Natural killer cell (primary cell): ENCODE results near the gene AGBL4. TPM values are rescaled to one million over a fixed set of nuclear protein-coding genes. Genes with fewer than 3 reads are reported as not detected.
A peak's percentile ranks its signal among the peaks of the same experiment; 100 is the strongest.
"Not testable (repeated sequence)": the region's sequence is repeated elsewhere in the genome, so short reads cannot be mapped to it uniquely, and the experiment has no call there.

Experiments
- ATAC-seq, 3 donors: fragments of 150-1000 bp in 2 of 3; fragments of 200-7000 bp in 1 of 3; cut with Tn5 transposase; 1 replicate in 1 of 3; 2 replicates in 2 of 3; pipeline ENCODE4 v1.10.0; 2021; ENCODE audit warnings: mild to moderate bottlenecking in 2 of 3, moderate library complexity in 2 of 3
- DNase-seq, 2 donors: peaks; one replicate each; pipeline versions ENCODE4 v3.0.0 to v3.0.0-alpha.2; 2013 to 2021; ENCODE audit warnings: mixed read lengths in 1 of 2
- H3K27ac ChIP-seq: one replicate; pipeline ENCODE4 v1.5.1; 2013; ENCODE audit warnings: mild to moderate bottlenecking, low read length
- H3K27me3 ChIP-seq: one replicate; pipeline ENCODE4 v1.6.1; 2013; ENCODE audit warnings: low read length; ENCODE audit not compliant: control insufficient read depth, insufficient read depth
- H3K36me3 ChIP-seq: one replicate; pipeline ENCODE4 v1.6.1; 2013; ENCODE audit warnings: low read length; ENCODE audit not compliant: control insufficient read depth, insufficient read depth
- H3K4me1 ChIP-seq: one replicate; pipeline ENCODE4 v1.6.1; 2013; ENCODE audit warnings: low read length; ENCODE audit not compliant: control insufficient read depth, insufficient read depth
- H3K4me3 ChIP-seq: one replicate; pipeline ENCODE4 v1.5.1; 2013; ENCODE audit warnings: low read length
- H3K9me3 ChIP-seq: one replicate; pipeline ENCODE4 v1.6.1; 2013; ENCODE audit warnings: low read length; ENCODE audit not compliant: control insufficient read depth, insufficient read depth
- H3K27ac Mint-ChIP-seq, 2 donors: one replicate each; pipeline ENCODE4 v1.8.0; 2022; ENCODE audit warnings: mild to moderate bottlenecking in 2 of 2, mixed read lengths in 2 of 2, moderate library complexity in 1 of 2
- H3K27me3 Mint-ChIP-seq, 2 donors: one replicate each; pipeline ENCODE4 v1.8.0; 2022; ENCODE audit warnings: low read depth in 2 of 2, mixed read lengths in 2 of 2
- H3K36me3 Mint-ChIP-seq: one replicate; pipeline ENCODE4 v1.8.0; 2022; ENCODE audit warnings: mixed read lengths
- H3K4me1 Mint-ChIP-seq, 2 donors: one replicate each; pipeline ENCODE4 v1.8.0; 2022; ENCODE audit warnings: mixed read lengths in 2 of 2
- H3K4me3 Mint-ChIP-seq: one replicate; pipeline ENCODE4 v1.8.0; 2022; ENCODE audit warnings: mild to moderate bottlenecking, moderate library complexity, mixed read lengths
- H3K9me3 Mint-ChIP-seq, 2 donors: one replicate each; pipeline ENCODE4 v1.8.0; 2022; ENCODE audit warnings: mixed read lengths in 2 of 2
- WGBS: methylation state at CpG from one replicate; pipeline ENCODE4 v1.1.7; 2013; ENCODE audit warnings: missing lambda C conversion rate; ENCODE audit not compliant: insufficient coverage; 5-methylcytosine and 5-hydroxymethylcytosine counted together
- intact Hi-C: fragments of 100-400 bp; cut with micrococcal nuclease; formaldehyde crosslinking; loops from one replicate; pipeline ENCODE4 v1.14.2; 2022
- total RNA-seq, 4 donors: library from RNA; stranded (reverse); fragments of 120-200 nt in 1 of 4; gene quantifications; one replicate each; pipeline versions ENCODE4 v1.2.3 to v1.2.4, GENCODE V29; 2013 to 2022
- TF ChIP-seq, protein P1 (sequence below): fragments of 200-600 bp; IDR thresholded peaks from one replicate; pipeline ENCODE4 v1.8.0; 2022; ENCODE audit warnings: antibody characterized with exemption

The AGBL4 gene
- total RNA-seq, 3 donors from 2014 or later (not counting 1 experiment from before 2014, with no cell fraction given) = not detected

DNA sequence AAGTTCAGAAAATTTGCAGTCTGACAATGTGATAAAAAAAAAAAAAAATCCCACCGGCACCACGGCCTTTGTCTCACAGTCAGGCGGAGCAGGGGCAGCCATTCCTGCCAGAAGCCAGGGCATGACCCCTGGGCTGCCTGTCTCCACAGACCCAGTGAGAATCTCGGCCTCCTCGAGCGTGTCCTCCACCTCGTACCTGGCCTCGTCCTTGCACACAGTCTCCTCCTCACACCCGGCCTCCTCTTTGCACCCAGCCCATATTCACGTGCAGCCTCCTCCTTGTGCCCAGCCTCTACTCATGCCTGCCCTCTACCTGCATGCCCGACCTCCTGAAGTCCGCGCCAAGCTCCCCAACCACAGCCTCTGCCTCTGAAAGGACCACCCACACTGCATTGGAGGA, 182.0 kb downstream of the AGBL4 start:
- no peak for DNase-seq
- 87% methylated on average over 13 of the region's 13 CpGs for WGBS
- H3K4me1 Mint-ChIP-seq = no peaks in the 10 kb centered on the region
- H3K4me3 ChIP-seq = no peak overlapping the region
- intact Hi-C loops = no loop called here
- H3K27me3 Mint-ChIP-seq = no peaks in the 10 kb centered on the region
- H3K4me1 ChIP-seq = no peaks in the 10 kb centered on the region
- no peak overlapping the region for H3K4me3 Mint-ChIP-seq
- peaks cover 37% of the 10 kb centered on the region for H3K9me3 ChIP-seq
- no peaks in the 10 kb centered on the region for H3K27me3 ChIP-seq
- TF ChIP-seq, protein P1, sequence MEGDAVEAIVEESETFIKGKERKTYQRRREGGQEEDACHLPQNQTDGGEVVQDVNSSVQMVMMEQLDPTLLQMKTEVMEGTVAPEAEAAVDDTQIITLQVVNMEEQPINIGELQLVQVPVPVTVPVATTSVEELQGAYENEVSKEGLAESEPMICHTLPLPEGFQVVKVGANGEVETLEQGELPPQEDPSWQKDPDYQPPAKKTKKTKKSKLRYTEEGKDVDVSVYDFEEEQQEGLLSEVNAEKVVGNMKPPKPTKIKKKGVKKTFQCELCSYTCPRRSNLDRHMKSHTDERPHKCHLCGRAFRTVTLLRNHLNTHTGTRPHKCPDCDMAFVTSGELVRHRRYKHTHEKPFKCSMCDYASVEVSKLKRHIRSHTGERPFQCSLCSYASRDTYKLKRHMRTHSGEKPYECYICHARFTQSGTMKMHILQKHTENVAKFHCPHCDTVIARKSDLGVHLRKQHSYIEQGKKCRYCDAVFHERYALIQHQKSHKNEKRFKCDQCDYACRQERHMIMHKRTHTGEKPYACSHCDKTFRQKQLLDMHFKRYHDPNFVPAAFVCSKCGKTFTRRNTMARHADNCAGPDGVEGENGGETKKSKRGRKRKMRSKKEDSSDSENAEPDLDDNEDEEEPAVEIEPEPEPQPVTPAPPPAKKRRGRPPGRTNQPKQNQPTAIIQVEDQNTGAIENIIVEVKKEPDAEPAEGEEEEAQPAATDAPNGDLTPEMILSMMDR = no peak
- H3K9me3 Mint-ChIP-seq = peaks cover 18 to 19% of the 10 kb centered on the region in 2 donors
- H3K36me3 Mint-ChIP-seq = peaks cover 10% of the 10 kb centered on the region
- peak in 1 of 3 donors; percentile 7 for ATAC-seq
- H3K36me3 ChIP-seq = no peaks in the 10 kb centered on the region
- H3K27ac ChIP-seq = no peak overlapping the region
- no peak overlapping the region for H3K27ac Mint-ChIP-seq

DNA sequence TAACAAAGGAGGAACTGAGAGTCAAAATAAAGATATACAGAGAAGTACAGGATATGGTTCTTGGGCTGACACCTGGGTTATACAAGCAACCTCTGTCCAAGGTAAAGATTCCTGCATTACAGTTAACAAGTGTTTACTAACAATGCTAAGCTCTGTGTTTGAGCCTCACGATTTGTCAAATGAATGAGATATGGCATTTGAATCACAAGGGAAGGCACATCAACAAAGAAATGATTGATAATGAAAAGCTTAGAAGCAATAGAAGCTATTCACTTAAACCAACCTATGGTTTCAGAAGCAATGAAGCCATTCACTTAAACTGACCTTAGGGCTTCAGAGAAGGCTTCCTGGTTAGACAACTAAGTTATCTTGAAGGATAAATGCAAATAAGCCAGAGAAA, 199.5 kb downstream of the AGBL4 start:
- Mint-ChIP-seq H3K36me3 (no peaks in the 10 kb centered on the region), H3K4me3 (no peak overlapping the region), H3K27ac (no peak overlapping the region), H3K27me3 (no peaks in the 10 kb centered on the region), H3K4me1 (no peaks in the 10 kb centered on the region), H3K9me3 (peaks cover 14 to 17% of the 10 kb centered on the region in 2 donors)
- Histone ChIP-seq H3K36me3 (no peaks in the 10 kb centered on the region), H3K4me3 (no peak overlapping the region), H3K27me3 (no peaks in the 10 kb centered on the region), H3K4me1 (no peaks in the 10 kb centered on the region), H3K27ac (no peak overlapping the region), H3K9me3 (no peaks in the 10 kb centered on the region)
- WGBS = 0% methylated on average over 1 of the region's 1 CpG
- intact Hi-C loops = no loop called here
- TF ChIP-seq, protein P1 = no peak
- ATAC-seq (no peak), DNase-seq (no peak)

DNA sequence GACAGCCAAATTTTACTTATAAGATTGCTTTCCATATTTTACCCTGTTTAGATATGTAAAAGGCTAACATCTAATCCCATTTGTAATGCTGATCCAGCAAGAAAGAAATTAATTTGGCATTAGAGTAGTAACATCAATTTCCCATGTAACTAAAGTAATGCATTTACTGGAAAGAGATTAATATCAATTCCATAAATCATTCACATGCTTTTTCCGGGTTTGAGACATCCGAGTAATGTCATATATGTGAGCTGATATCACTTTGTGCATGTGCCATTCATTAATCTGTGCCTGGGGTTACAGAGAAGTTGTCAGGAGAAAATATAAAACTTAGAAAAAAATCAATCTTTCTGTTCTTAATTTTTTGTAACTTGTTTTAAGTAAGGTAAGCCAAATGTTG, 206.1 kb downstream of the AGBL4 start:
- intact Hi-C loops = no loop called here
- ATAC-seq = no peak
- H3K27me3 Mint-ChIP-seq = no peaks in the 10 kb centered on the region
- H3K9me3 Mint-ChIP-seq = peaks cover 2 to 5% of the 10 kb centered on the region in 2 donors
- Histone ChIP-seq H3K27ac (no peak overlapping the region), H3K4me3 (no peak overlapping the region), H3K9me3 (no peaks in the 10 kb centered on the region), H3K27me3 (no peaks in the 10 kb centered on the region), H3K4me1 (no peaks in the 10 kb centered on the region), H3K36me3 (no peaks in the 10 kb centered on the region)
- H3K4me3 Mint-ChIP-seq = no peak overlapping the region
- TF ChIP-seq, protein P1 = no peak
- no peak overlapping the region for H3K27ac Mint-ChIP-seq
- no peak for DNase-seq
- H3K36me3 Mint-ChIP-seq = no peaks in the 10 kb centered on the region
- no peaks in the 10 kb centered on the region for H3K4me1 Mint-ChIP-seq
- no CpG with 5 or more reads among the region's 2 CpGs for WGBS

DNA sequence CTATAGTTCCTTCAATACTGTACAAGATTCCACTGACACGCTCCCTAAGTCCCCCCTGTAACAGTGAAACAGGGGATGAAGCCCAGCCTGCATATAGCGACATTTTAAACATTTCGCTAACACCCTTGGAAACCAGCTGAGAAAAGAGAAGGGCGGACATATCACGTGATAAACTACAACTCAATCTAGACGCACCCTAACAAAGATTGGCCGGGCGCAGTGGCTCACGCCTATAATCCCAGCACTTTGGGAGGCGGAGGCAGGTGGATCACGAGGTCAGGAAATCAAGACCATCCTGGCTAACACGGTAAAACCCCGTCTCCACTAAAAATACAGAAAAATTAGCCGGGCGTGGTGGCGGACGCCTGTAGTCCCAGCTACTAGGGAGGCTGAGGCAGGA, 236.7 kb downstream of the AGBL4 start:
- H3K9me3 Mint-ChIP-seq, H3K27ac ChIP-seq, H3K4me1 Mint-ChIP-seq, H3K36me3 Mint-ChIP-seq, H3K36me3 ChIP-seq, H3K4me3 ChIP-seq, H3K27me3 ChIP-seq, H3K4me1 ChIP-seq, DNase-seq, H3K9me3 ChIP-seq, intact Hi-C loops, ATAC-seq, H3K27me3 Mint-ChIP-seq, H3K4me3 Mint-ChIP-seq, H3K27ac Mint-ChIP-seq: not testable (repeated sequence)
- 92% methylated on average over 17 of the region's 17 CpGs for WGBS
